ENCODE results near the gene COPZ2. TPM values are rescaled to one million over a fixed set of nuclear protein-coding genes. Genes with fewer than 3 reads are reported as not detected.
"Not testable (repeated sequence)": the region's sequence is repeated elsewhere in the genome, so short reads cannot be mapped to it uniquely, and the experiment has no call there.

COPZ2 gene
- total RNA-seq, 1 experiment from 2014 or later = 15.4 TPM

- DNase-seq (ENCODE audit: low read depth) = no peak
These were observed 27.4 kb downstream of the COPZ2 start for GRCh38 chr17:48010193-48010592.

GRCh38 chr17:48006936-48007709, 30.5 kb downstream of the COPZ2 start:
- DNase-seq (ENCODE audit: low read depth) = no peak

GRCh38 chr17:48004983-48005382, 32.6 kb downstream of the COPZ2 start:
- peak; percentile 55 for DNase-seq (ENCODE audit: low read depth)

GRCh38 chr17:48003417-48004151, 34.0 kb downstream of the COPZ2 start:
- DNase-seq (ENCODE audit: low read depth) = no peak

- DNase-seq (ENCODE audit: low read depth) = no peak
These were observed 34.6 kb downstream of the COPZ2 start for GRCh38 chr17:48002916-48003416.

GRCh38 chr17:48002266-48002915, 35.2 kb downstream of the COPZ2 start:
- DNase-seq (ENCODE audit: low read depth) = peak; percentile 95

GRCh38 chr17:48001657-48002056, 35.9 kb downstream of the COPZ2 start:
- not testable (repeated sequence) for DNase-seq (ENCODE audit: low read depth)

GRCh38 chr17:48001197-48001596, 36.4 kb downstream of the COPZ2 start:
- DNase-seq (ENCODE audit: low read depth) = no peak

- peak; percentile 85 for DNase-seq (ENCODE audit: low read depth)
These were observed 38.0 kb downstream of the COPZ2 start for GRCh38 chr17:47999582-47999981.

GRCh38 chr17:47998044-47998443, 39.6 kb downstream of the COPZ2 start:
- no peak for DNase-seq (ENCODE audit: low read depth)

GRCh38 chr17:47997586-47997985, 40.0 kb downstream of the COPZ2 start:
- no peak for DNase-seq (ENCODE audit: low read depth)

- DNase-seq (ENCODE audit: low read depth) = no peak
These were observed 41.4 kb downstream of the COPZ2 start for GRCh38 chr17:47996201-47996600.

- no peak for DNase-seq (ENCODE audit: low read depth)
These were observed 42.2 kb downstream of the COPZ2 start for GRCh38 chr17:47995241-47995935.

GRCh38 chr17:47994724-47995123, 42.9 kb downstream of the COPZ2 start:
- DNase-seq (ENCODE audit: low read depth) = no peak

GRCh38 chr17:47993964-47994363, 43.6 kb downstream of the COPZ2 start:
- DNase-seq (ENCODE audit: low read depth) = no peak

- no peak for DNase-seq (ENCODE audit: low read depth)
These were observed 44.5 kb downstream of the COPZ2 start for GRCh38 chr17:47993031-47993564.

GRCh38 chr17:47992216-47992615, 45.4 kb downstream of the COPZ2 start:
- no peak for DNase-seq (ENCODE audit: low read depth)

GRCh38 chr17:47990962-47991731, 46.5 kb downstream of the COPZ2 start:
- no peak for DNase-seq (ENCODE audit: low read depth)

GRCh38 chr17:47989700-47990099, 47.9 kb downstream of the COPZ2 start:
- no peak for DNase-seq (ENCODE audit: low read depth)

- DNase-seq (ENCODE audit: low read depth) = no peak
These were observed 48.4 kb downstream of the COPZ2 start for GRCh38 chr17:47989159-47989558.

Measured in HT1080 (cell line).